LNCAP (cell line): ENCODE results near the gene PRDX5.
A peak's percentile ranks its signal among the peaks of the same experiment; 100 is the strongest.

ENCODE experiments used
- CTCF ChIP-seq: fragments of 450-650 bp; IDR thresholded peaks from 2 replicates; pipeline ENCODE4 v1.5.1; 2017; ENCODE audit warnings: mild to moderate bottlenecking

PRDX5 gene

DNA sequence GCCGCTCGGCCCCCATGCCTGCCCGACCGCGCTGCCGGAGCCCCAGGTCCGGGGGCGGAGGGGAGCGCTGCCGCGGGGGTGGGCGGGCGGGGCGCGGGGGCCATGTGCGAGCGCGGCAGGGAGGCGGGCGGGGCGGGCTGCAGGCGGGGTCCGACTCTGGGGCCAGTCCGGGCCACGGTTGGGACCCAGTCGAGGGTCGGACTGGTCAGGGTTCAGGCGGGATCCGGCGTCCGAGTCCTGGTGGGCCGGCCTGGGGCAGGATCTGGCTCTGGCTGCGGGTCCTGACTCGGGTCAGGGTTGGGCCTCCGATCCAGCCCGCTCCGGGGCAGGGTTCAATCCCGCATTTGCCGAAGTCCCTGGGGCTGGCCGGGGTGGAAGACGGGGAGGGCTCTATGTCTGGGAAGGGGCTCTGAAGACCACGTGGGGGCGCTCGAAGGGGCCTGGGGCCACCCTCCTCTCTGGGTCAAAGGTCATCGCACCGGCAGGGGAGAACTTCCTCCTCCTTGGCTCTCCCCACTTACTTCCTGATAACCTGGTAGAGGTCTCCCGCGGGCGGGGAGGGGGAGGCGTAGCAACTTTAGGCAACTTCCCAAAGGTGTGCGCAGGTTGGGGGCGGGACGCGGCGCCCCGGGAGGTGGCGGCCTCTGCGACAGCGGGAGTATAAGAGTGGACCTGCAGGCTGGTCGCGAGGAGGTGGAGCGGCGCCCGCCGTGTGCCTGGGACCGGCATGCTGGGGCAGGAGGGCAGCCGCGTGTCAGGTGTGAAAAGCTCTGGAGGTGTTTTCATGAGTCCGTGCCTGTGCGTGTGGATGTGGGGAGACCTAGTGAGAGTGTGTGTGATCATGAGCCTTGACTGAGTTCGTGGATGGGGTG lies 12.0 kb upstream of the PRDX5 start:
- TF ChIP-seq CTCF = peak; percentile 48

GRCh38 chr11:64306563-64306875 lies 11.4 kb upstream of the PRDX5 start:
- no peak for TF ChIP-seq CTCF

DNA sequence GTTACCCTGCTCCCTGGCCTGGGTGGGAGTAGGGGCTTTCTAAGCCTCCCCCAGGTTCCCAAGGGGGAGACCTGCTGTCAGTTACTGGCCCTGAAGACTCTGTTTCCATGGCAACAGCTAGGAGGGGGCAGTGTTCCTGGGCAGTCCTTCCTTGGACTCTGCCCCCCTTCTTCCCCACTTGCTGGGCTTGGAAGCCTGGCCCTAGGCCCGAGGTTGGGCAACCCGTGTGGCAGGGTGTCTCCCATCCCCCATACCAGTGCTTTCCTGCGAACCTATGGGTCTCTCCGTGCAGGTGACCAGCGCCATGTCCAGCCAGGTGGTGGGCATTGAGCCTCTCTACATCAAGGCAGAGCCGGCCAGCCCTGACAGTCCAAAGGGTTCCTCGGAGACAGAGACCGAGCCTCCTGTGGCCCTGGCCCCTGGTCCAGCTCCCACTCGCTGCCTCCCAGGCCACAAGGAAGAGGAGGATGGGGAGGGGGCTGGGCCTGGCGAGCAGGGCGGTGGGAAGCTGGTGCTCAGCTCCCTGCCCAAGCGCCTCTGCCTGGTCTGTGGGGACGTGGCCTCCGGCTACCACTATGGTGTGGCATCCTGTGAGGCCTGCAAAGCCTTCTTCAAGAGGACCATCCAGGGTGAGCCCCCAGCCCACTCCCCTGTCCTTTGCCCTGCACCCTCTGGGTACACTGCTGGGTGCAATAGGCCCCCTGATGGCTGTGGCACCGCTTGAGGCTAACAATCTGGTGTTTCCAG lies 10.9 kb upstream of the PRDX5 start:
- no peak for TF ChIP-seq CTCF

DNA sequence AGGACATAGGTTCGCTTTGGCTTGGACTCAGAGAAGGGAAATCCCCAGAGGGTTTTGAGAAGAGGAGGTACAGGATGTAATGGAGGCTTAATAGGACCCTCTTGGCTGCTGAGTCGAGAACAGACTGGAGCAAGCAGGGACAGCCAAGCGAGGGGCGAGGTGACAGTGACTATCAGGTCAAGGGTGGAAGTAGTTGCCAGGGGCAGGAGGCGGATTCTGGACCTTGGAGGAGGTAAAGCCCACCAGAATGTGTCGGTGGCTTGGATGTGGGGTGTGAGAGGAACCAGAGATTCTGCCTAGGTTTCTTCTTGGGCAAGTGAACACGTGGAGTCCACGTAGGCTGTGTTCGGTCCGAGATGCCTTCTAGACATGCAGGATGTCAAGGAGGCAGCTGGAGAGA lies 5.0 kb upstream of the PRDX5 start:
- no peak for TF ChIP-seq CTCF

- TF ChIP-seq CTCF = no peak
These were observed 4.3 kb upstream of the PRDX5 start for GRCh38 chr11:64313491-64314145.

GRCh38 chr11:64314146-64314804 lies 3.6 kb upstream of the PRDX5 start:
- TF ChIP-seq CTCF = no peak

DNA sequence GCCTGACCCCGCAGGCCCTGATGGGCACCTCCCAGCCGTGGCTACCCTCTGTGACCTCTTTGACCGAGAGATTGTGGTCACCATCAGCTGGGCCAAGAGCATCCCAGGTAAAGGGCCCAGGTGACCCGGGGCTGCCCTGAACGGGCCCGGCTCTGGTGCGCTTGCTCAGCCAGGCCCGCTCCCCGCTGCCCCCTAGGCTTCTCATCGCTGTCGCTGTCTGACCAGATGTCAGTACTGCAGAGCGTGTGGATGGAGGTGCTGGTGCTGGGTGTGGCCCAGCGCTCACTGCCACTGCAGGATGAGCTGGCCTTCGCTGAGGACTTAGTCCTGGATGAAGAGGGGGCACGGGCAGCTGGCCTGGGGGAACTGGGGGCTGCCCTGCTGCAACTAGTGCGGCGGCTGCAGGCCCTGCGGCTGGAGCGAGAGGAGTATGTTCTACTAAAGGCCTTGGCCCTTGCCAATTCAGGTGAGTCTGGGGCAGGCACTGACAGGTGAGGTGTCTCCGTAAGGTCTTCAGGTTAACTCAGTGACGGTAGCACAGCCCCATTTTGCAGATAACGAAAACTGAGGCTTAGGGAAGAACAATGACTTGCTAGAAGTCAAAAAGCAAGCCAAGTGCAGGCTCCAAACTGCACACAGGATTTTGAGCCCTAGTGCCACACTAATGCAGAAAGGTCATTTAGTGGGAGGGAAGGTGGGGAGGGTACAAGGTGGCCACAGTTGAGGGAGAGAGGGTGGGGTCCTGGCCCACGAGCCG lies 2.9 kb upstream of the PRDX5 start:
- no peak for TF ChIP-seq CTCF
